Measurements from ENCODE around the gene DTNBP1.

The DTNBP1 gene, protein sequence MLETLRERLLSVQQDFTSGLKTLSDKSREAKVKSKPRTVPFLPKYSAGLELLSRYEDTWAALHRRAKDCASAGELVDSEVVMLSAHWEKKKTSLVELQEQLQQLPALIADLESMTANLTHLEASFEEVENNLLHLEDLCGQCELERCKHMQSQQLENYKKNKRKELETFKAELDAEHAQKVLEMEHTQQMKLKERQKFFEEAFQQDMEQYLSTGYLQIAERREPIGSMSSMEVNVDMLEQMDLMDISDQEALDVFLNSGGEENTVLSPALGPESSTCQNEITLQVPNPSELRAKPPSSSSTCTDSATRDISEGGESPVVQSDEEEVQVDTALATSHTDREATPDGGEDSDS

DNA sequence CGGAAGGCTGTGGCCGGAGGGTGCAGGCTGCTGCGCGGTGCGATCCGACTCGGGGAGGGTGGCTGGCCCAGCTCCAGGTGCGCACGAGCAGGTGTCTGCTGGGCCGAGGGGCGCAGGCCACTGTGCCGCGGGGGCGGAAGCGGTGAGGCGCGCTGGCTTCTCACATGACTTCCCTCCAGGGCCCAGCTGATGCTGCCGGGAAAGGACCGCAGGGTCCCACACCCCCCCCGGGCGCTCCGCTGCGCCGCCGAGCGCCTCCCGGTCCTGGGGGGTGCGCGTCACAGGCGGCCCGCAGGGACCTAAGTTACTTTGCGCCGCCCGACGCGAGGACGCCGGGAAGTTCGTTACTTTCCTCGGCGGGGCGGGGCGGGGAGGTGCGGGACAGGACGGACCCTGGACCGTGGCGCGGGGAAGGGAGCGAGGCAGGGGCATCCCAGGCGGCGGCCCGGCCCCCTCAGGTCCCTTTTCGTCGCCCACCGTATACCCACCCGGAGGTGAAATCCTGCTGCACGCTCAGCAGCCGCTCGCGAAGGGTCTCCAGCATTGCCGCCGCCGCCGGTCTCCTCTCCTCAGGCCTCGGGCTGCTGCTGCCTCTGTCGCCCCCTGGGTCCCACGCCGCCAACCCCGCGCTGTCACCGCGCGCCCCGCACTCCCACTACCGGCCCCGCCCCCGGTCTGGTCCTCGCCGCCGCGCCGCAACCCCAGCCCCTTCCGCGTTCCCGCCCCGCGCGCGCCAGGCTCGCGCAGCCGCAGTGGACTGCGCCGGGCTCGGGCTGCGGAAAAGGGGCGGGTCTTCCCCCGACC is at the start of gene DTNBP1:
Gene DTNBP1 (minus strand): TSS at position 703 of the 804 bp plus-strand sequence. CDS start 159 bp downstream, at position 544.
- DNase-seq: peak; percentile 60

DNA sequence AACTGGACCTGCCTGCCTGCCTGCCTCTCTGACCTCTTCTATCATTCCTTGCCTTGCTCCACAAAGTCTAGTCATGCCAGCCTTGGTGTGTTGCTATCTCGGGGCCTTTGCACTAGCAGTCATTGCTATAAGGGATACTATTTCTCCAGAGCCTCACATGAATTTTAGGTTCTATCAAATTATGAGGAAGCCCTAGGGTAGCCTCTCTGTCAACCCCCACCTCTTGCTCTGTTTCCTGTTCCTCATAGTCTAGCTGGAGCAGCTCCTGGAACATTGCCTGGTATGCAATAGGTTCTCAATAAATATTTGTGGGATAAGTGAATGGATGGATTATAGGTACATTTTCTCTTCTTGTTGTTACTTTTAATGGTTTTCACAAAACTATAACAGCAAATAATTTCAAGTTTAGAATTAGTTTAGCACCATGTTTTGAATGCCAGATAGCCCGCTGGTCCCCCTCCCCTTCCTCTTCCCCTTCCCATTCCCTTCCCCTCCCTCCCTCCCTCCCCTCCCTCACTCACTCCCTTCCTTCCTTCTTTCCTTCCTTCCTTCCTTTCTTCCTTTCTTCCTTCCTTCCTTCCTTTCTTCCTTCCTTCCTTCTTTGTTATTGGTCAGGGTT is 46.9 kb upstream of the DTNBP1 start:
- DNase-seq: no peak

DNA sequence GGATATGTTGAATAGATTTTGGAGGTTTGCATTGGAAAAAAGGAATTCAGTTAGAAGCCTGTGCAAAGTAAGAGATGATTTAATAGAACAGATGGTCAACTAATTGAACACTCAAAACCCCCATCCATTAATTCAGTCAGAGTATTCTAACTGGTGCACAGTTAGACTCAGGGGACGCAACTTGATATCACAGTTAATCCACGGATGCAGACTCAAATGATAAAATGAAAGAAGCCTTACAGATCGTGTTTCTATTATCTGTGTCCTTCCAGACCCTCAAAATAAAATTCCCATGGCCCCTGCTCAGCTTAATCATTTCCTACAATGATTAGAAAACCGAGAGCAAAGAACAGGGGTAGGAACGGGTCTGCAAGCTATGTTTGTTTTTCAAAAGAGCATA is 45.4 kb upstream of the DTNBP1 start:
- no peak for DNase-seq

DNA sequence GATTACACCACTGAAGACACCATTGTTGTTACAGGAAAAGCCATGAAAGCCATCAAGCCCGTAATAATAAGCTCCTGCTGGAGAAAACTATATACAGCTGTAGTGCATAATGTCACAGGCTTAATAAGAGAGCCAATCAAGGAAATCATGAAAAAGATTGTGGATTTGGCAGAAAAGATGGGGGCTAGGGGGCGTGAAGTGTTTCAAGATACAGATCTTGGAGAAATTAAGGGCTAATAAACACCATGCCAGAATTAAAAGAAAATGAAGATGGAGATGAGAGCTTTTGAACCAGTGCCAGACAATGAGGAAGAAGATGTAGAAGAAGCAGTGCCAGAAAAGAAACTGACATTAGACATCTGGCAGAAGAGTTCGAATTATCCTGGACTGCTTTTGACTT is 43.2 kb upstream of the DTNBP1 start:
- DNase-seq: no peak

DNA sequence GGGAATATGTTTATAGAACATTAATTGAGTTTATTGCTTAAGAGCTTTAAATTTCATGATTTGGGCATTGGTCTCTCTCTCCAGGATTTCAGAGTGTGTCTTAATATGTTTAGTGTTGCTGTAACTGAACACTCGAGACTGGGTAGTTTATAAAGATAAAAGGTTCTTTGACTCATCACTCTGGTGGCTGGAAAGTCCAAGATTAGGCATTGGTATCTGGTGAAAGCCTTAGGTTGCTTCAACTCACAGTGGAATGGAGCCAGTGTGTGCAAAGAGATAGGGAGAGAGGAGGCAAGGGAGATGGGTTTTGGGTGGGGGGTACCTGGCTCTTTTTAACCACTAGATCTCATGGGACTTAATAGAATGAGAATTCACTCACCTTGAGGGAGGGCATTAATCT is 35.6 kb upstream of the DTNBP1 start:
- no peak for DNase-seq

DNA sequence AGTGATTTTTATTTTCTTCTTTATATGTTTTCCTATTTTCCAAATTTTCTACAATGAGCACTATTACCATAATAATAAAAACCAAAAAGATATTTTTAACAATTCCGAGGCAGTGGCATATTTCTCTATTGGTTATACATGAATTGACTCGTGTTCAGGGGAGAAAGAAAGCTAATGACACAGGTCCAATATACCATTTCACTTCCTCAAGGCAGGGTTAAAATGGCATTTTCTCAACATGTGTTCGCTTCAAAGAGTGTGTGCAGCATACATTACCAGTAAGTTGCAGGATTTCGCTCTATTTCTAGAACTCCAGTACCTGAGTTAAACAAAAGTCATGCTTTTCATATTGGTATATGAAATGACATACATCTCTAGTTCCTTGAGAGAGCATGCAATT is 35.1 kb upstream of the DTNBP1 start:
- DNase-seq: no peak

DNA sequence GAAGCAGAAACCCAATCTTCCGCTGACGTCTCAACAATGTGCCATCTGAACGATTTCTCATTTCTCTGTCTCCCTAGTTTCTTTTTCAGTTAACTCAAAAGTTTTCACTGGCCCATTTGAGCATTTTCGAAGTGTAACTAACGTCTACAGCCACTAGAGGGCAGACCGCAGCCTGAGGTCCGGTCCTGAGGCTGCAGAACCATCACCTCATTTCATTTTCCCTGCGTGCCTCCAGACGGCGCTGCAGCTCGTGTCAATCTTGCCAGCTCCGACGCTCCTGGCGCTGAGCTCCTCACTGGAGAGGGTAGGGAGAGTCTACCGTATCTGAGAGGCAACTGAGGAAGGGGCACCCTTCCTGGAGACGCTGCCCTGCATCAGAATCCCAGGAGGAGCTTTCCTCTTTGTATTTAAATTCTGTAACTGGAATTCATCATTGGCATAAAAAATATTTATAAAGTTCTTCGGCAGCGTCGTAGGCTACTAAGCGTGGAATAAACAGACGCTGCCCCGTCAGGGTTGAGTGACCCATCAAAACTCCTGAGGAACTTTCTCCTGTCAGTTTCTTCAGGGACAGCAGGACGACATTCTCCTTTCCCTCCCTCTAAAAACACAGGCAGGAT is 28.5 kb upstream of the DTNBP1 start:
- DNase-seq: peak; percentile 64

DNA sequence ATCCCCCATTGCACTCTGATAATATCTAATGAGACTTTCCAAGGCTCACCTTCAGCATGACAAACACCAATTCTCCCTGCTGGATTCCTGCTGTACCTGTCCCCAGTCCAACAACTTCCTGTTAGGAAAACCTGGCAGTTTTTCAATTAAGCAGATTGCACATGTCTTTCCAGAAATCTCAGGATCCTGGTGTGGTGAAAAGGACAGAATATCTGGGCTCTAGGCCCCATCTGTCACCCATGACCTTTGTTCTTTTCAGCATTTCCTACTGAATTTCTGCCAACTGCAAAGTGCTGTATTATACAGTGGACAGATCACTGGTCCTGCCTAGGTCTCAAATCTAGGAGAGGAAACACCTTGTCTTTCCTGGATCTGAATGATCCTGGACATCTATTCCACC is 27.7 kb upstream of the DTNBP1 start:
- DNase-seq: no peak

DNA sequence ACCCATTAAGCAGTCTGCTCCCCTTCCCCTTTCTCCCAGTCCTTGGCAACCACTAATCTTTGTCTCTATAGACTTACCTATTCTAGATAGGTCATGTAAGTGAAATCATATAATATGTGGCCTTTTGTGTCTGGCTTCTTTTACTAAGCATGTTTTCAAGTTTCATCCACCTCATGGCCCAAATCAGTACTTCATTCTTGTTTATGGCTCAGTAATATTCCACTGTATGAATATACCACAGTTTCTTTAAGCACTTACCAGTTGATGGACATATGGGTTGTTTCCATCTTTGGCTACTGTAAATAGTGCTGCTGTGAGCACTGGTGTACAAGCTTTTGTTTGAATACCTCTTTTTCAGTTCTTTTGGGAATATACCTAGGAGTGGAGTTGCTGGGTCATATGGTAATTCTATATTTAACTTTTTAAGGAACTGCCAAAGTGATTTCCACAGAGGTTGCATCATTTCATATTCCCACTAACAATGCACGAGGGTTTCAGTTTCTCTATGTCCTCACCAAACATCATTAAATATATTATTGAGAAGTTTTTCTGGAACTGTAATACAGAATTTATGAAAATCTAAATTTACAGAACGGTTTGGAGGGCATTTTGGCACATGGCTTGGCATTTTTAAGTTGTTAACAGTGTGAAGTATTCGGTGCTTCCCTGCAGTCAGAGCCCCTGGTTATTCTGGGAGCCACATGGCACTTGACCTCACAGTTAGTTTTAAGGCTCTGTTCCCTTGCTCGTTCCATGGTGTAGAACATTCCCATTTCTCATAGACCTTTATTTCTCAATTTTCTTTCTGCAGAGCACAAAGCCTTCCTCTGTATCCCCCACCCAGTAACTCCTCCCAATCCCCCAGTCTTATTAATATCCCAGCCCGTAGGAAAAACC is 27.0 kb upstream of the DTNBP1 start:
- DNase-seq: no peak

DNA sequence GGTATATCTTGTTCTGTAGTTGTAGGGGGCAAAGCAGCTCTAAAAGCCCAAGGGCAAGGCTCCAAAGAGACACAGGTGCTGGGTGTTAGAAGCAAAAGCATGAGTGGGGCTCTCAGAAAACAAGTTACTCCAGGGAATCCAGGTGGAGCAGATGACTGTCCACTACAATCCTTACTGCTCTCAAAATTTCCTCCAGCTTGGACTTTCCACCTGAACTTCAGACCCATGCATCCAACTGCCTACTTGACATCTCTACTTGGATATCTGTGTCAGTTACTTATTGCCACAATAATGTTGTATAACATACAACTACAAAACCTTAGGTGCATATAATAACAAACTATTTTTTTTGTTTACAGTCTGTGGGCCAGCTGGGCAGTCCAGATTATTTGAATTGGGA is 22.8 kb upstream of the DTNBP1 start:
- DNase-seq: no peak

DNA sequence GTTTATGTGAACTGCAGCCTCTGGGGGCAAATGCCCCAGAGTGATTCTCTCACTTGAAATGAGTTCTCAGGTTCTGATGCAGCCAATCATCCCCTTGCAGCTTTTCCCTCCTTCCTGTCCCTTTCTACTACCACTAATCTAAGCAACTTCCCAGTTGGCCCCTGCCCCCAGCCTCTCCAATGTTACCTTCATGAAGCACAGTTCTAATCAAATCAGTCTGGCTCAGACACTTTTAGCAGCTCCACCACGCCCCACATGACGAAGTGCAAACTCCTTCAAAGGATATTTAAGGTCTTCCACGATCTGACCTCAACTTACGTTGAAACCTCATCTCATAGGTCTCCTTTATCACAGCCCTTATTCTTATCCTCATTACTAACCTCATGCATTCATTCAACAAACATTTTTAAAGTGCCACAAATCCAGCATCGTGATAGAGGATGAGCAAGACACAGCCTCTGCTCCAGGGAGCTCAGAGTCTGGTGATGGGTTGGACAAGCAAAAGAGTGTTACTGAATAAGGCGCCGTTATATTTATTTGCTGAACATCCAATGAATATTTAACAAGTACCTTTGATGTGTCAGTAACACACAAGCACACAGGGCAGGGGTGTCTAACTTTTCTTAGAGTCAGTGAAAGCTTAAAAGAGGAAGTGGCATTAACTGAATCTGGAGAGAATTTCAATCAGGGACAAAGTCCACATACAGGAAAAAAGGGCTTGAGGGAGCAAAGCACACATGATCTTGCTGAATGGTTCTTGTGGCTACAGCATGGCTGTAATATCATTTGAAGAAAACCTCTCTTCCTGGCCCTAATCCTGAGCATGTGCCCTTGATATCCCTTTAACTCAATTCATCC is 20.4 kb upstream of the DTNBP1 start:
- no peak for DNase-seq

DNA sequence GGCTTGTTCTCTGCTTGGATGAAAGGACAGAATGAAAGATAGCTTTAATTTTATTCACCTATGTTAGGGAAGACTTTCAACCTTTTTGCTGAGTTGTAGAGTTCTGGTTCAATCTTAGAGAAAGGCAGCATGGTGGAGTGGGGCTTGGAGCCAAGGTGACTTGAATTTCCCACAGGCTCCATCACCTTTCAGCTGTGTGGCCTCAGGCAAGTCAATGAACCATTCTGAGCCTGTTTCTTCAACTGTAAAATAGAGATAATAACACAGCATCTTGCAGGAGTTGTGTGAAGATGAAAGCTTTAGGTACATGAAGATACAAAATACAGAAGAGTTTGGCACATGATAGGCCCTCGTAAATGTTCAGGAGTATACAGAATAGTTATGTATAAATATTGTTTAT is 19.1 kb upstream of the DTNBP1 start:
- no peak for DNase-seq

DNA sequence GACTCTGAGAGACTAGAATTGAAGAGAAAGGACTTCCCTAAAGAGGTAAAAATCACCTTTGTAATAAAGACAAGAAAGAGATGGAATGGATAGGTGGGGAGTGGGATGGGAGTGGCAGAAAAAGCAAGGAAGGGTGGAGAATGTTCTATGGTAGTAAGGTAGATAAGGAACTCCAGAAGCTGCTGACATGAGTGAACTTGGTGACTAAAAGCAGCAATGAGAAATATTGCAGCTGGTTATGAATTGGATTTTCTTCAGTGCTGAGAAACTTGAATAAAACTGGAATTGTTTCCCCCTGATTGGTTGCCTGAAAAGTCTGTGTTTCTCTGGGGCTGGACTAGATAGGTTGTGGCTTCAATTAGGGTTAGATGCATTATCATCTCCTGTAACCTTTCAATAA is 15.7 kb upstream of the DTNBP1 start:
- DNase-seq: no peak

DNA sequence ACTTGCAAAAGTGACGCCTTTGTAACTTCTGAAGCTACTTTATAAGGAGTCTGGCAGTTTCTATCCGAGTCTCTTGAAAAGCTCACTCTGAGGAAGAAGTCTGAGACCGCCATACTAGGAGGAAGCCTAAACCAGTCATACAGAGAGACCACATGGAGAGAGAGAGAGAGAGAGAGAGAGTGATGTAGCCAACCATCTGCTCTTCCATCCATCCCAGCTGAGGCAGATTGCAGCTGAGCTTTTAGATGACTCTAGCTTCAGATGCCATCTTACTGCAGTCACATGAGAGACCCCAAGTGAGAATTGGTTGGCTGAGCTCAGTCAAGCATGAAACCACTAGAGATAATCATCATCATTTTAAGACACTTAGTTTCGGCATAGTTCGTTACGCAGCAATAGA is 15.0 kb upstream of the DTNBP1 start:
- no peak for DNase-seq

DNA sequence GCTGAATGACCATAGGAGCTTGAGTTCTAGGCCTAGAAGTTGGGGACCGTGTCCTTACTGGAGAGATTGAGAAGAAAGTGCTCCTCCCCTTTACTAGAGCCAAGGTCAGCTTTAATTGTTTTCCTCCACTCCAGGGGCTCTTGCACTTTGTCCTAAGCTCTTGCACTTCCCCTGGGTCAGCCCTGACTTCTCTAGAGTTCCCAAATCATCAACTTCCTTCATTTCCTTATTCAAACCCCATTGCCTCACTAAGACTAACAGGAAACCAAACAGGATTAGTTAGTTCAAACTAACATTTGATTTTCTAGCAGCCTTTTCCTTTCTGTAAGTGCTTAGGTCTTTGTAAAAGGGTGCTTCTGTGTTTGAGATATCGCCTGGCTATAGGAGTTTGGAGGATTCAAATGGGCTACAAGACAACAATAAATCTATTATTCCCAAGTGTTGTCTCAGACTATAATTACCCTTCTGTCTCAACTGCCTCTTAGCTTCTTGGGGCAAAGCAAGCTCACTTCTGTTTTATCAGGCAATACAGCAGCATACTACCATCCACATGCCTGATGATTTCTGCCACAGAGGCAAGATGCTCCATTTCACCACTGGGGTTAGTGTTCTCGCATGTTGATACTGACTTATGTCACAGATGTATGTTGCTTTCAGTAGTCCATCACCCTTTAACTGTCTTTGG is 12.8 kb upstream of the DTNBP1 start:
- DNase-seq: no peak

DNA sequence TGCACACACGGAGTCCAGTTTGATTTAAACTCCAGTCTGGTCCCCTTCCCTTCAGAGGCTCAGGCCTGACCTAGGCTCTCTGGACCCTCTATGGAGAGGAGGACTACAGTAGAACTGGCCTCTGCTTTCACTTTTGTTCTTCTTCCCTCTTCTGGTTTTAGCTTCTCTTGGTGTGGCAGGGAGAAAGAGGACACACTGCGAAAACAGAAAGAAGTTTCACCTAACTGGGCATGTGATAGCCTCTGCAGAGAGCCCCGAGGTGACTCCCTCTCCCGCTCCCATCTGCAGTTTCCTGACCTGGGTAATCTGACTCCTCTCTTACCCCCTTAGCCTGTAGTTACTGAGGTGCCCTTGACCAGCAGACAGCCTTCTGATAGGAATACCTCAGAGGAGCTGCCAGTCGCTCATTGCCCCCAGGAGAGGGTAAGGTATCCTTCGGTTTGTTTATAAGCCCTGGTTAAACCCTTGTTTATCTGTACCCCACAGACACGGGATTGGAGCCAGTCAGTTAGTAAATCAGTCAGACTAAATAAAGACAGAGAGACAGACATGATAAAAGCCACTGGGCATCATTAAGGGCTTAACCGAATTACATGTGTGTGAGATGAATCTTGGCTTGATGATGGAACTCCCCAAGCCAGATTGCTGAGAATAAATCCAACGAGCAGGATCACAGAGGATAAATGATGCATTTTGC is 12.0 kb upstream of the DTNBP1 start:
- DNase-seq: no peak

DNA sequence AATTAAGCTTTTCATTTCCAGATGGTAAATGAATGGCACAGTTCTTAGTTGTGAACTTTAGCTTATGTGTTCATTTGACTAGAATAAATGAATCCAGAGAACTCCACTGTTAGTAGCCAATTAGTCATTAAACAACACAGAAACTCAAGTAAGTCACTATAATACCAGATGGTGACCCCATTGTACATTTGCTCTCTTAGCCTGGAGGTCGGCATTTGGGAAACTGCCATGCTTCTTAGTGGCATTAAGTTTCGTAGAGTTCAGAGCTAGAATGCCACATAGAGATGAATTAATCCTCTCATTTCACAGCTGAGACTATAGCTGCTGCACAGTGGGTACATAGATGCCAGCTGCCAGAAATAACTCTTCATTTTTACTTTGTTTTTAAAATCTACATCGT is 10.8 kb upstream of the DTNBP1 start:
- no peak for DNase-seq

DNA sequence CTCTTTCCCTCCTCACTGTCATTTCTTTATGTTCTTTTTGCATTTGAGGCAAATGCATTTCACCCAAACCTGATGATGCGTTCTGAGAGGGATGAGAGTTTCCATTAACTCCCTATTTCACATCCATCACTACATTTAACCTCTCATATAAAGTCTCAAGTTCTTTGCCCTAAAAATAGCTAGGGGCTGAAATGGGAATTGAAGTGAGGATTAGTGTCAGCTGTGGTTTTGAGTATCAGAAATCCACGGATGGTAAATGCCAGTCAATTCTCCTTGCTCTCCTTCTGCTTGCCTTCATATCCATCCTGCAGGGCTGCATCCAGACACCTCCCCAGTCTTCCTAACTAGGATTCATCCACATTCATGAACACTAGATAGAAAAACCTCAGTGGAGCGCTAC is 10.0 kb upstream of the DTNBP1 start:
- no peak for DNase-seq

DNA sequence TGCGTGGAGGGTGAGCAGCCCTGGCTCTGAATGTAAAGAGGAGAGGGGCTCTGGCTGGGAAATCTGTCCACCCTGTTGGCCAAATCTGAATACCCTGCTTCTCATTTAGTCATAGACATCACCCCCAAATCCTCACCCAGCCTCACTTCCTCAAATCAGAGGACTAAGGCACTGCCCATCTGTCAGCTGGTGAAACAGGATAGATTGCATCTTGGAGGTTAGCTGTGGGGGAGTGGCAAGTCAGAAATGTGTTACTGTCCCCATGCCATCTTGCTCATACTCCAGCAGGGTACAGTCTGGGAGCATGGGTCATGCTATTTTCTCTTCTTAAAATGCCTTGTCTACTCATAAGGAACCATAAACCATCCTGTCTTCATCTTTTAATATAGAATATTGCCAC is 9.5 kb upstream of the DTNBP1 start:
- DNase-seq: no peak

DNA sequence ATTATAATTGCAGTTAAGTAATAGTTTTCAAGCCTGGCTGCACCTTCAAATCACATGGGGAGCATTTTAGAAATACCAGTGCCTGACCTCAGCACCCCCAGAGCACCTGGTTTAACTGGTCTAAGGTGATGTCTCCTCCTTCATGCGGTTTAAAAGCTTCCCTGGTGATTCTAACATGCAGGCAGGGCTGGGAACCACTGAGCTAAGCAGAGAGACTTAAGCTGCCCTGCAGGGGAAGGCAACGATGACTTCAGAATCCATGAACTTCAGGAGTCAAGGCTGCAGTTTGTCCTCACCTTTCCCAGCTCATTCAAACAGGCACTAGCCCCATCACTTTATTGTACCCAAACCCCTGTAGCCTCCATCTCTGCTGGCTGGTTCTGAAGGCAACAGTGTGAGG is 6.1 kb upstream of the DTNBP1 start:
- DNase-seq: no peak
